Fibroblast of skin of left biceps (primary cell): Measurements from ENCODE around the gene MAST4.

Experiments used
- DNase-seq, 2 experiments: peaks; one replicate each; pipeline ENCODE4 v3.0.0-alpha.2; 2013; ENCODE audit warnings: low read depth in 2 of 2

The MAST4 gene

DNA sequence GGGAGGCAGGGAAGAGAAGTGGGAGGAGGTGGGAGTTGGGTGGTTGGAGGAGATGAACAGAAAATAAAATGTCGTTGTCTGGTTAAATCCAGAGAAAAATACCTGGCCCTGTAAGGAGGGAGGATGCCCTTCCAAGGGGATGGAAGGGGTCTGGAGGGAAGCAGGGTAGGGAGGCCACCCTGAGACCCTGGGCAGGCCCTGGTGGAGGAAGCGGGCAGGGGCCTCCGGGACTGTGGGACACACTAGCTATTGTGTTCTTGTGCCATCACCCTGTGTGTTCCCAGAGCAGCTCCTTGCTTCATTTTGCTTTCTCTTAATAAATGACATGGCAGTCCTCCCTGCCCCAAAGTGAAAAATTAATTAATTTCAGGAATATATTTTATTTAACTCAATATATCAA is 612.2 kb downstream of the MAST4 start:
- no peak for DNase-seq

DNA sequence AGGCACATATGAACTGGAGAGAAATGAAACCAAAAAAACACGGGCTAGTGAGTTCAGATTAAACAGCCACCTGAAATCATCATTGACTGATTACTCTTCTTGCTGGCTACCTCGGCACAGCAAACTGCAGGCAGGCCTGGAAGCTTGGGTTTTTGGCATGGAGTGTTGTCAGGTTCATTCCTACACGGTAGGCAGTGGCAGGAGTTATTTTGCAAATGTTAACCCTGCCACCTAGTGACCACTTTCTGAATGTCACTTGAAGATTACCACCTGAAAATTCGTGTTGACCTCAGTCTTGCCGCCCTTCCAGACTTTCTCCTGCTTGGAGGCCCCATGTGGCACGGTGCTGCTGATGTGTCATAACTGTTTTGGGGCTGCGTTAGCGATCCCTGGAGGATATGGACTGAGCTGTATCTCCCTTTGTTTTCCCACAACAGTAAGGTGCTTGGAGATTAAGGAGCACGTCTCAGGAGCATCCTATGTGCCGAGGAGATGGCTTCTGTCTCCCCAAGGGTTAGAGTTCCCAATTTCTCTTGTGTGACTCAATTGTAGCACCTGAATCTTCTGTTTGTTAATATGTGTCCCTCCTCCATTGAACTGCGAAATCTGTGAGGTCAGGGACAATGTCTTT is 613.1 kb downstream of the MAST4 start:
- peak; percentile 26 to 29 for DNase-seq

- DNase-seq: peak; percentile 34 to 43
These were observed 615.7 kb downstream of the MAST4 start for GRCh38 chr5:67211926-67212325.

DNA sequence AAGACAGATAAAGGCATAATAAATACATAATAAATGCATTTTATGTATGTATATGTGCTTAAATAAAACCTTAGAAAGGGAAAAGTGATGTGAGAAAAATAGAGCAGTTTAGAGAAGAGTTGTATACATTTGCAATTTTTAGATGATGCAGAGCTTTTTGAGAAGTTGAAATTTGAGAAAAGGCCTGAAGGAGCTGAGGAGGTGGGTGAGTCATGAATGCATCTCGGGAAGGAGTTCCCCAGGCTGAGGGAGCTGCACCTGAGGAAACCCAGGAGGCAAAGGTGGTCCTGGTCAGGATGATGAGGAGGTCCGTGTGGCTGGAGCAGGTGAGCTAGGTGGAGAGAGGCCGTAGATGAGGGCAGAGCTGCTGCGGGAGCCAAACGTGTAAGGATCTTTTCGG is 617.8 kb downstream of the MAST4 start:
- DNase-seq: no peak

- no peak for DNase-seq
These were observed 618.7 kb downstream of the MAST4 start for GRCh38 chr5:67214707-67215447.

DNA sequence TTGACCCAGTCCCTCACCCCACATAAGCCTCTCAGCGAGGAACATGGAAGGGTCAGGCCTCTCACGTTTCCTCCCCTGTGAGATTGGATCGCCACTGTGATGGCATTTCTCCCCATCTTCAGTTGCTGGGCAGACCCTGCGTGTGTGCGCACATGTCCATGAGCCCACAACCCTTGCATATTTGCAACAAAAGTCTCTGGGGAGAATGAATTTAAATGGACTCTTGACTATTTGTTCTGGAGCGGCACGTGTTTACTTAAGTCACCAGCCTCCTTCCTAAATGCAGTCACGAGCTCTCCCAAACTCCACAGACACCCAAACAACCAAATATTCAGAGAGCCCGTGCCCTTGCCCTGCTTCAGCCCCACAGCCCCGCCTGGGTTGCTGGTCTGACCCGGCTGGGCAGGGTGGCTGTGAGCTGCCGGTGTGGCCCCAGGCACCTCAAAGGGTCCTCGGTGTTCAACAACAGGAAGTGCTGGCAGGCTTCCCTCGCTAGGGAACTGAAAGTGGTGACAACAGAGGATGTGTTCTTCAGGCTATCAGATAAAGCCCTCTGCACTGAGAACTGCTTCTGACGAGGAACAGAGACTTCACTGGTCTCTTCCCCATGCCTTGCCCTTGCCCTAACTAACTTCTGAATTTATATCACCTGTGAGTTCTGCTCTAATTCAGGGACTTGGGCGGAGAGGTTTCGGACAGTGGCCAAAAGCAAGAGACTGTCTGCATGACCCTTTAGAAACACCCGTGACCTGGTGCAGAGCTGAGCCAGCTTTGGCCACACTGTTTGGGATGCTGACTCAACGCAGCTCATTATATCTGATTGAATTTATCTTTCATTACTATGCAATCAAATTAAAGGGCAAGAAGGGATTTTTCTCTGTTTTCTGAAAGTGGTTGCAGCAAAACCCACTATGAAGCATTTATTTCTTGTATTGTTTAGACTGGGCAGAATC is 619.6 kb downstream of the MAST4 start:
- no peak for DNase-seq

DNA sequence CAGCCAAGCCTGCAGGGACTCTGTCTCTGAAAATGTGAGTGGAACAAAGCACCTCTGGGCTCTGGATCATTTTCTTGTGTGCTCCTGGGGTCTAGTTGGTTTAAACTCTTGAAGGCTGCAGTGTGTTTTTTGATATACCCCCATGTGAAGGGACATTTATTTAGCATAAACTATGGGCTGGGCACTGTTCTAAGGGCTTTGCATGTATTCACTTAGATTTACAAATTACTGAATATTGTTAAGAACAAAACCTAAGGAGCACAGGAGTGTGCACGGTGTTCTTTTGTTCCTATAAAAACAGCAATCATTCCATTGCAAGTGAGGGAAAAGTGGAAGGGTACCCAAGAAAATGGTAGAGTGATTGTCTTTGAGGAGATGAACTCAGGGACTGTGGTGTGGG is 620.4 kb downstream of the MAST4 start:
- DNase-seq: no peak
